Dendritic cell treated with granulocyte-macrophage colony-stimulating factor and Interleukin-4, amounts not matched to agents 40 ng/mL and 50 ng/mL, for 4 days (primary cell): ENCODE results near the gene BAHCC1.
A peak's percentile ranks its signal among the peaks of the same experiment; 100 is the strongest.

Source experiments
- H3K27ac Mint-ChIP-seq: one replicate; pipeline ENCODE4 v1.8.0; 2022; ENCODE audit warnings: mild to moderate bottlenecking, mixed read lengths
- H3K27me3 Mint-ChIP-seq: one replicate; pipeline ENCODE4 v1.8.0; 2022; ENCODE audit warnings: mild to moderate bottlenecking, mixed read lengths
- H3K36me3 Mint-ChIP-seq: one replicate; pipeline ENCODE4 v1.8.0; 2022; ENCODE audit warnings: low read depth, mixed read lengths
- H3K4me1 Mint-ChIP-seq: one replicate; pipeline ENCODE4 v1.8.0; 2022; ENCODE audit warnings: low read depth, mixed read lengths
- H3K4me3 Mint-ChIP-seq: one replicate; pipeline ENCODE4 v1.8.0; 2022; ENCODE audit warnings: mild to moderate bottlenecking, moderate library complexity, mixed read lengths
- H3K9me3 Mint-ChIP-seq: one replicate; pipeline ENCODE4 v1.8.0; 2022; ENCODE audit warnings: mixed read lengths
- intact Hi-C: fragments of 100-400 bp; cut with micrococcal nuclease; formaldehyde crosslinking; loops from one replicate; pipeline ENCODE4 v1.15.0; 2022

BAHCC1 gene

GRCh38 chr17:81444610-81445339 is 49.5 kb downstream of the BAHCC1 start:
- Mint-ChIP-seq H3K4me3 (no peak overlapping the region), H3K27me3 (no peaks in the 10 kb centered on the region), H3K9me3 (no peaks in the 10 kb centered on the region), H3K27ac (no peak overlapping the region), H3K36me3 (peaks cover 57% of the 10 kb centered on the region), H3K4me1 (no peaks in the 10 kb centered on the region)
- intact Hi-C loops: no loop called here

GRCh38 chr17:81445642-81446503 is 50.6 kb downstream of the BAHCC1 start:
- Mint-ChIP-seq H3K27ac (no peak overlapping the region), H3K4me3 (no peak overlapping the region), H3K9me3 (no peaks in the 10 kb centered on the region), H3K36me3 (peaks cover 57% of the 10 kb centered on the region), H3K27me3 (no peaks in the 10 kb centered on the region), H3K4me1 (no peaks in the 10 kb centered on the region)
- intact Hi-C loops: no loop called here

- intact Hi-C loops: no loop called here
- no peak overlapping the region for H3K27ac Mint-ChIP-seq
- no peaks in the 10 kb centered on the region for H3K9me3 Mint-ChIP-seq
- H3K4me1 Mint-ChIP-seq: no peaks in the 10 kb centered on the region
- H3K4me3 Mint-ChIP-seq: no peak overlapping the region
- peaks cover 54% of the 10 kb centered on the region for H3K36me3 Mint-ChIP-seq
- H3K27me3 Mint-ChIP-seq: no peaks in the 10 kb centered on the region
These were observed 52.2 kb downstream of the BAHCC1 start for GRCh38 chr17:81447331-81447933.

GRCh38 chr17:81448442-81448841 is 53.2 kb downstream of the BAHCC1 start:
- Mint-ChIP-seq H3K9me3 (no peaks in the 10 kb centered on the region), H3K36me3 (peaks cover 45% of the 10 kb centered on the region), H3K4me3 (no peak overlapping the region), H3K4me1 (peaks cover 5% of the 10 kb centered on the region), H3K27ac (no peak overlapping the region), H3K27me3 (no peaks in the 10 kb centered on the region)
- intact Hi-C loops: no loop called here

GRCh38 chr17:81448950-81449349 is 53.7 kb downstream of the BAHCC1 start:
- Mint-ChIP-seq H3K36me3 (peaks cover 40% of the 10 kb centered on the region), H3K4me1 (peaks cover 10% of the 10 kb centered on the region), H3K27me3 (no peaks in the 10 kb centered on the region), H3K4me3 (no peak overlapping the region), H3K9me3 (no peaks in the 10 kb centered on the region), H3K27ac (no peak overlapping the region)
- intact Hi-C loops: no loop called here

GRCh38 chr17:81449351-81449750 is 54.1 kb downstream of the BAHCC1 start:
- H3K27me3 Mint-ChIP-seq: peaks cover 3% of the 10 kb centered on the region
- no peak overlapping the region for H3K27ac Mint-ChIP-seq
- intact Hi-C loops: no loop called here
- H3K9me3 Mint-ChIP-seq: no peaks in the 10 kb centered on the region
- no peak overlapping the region for H3K4me3 Mint-ChIP-seq
- H3K36me3 Mint-ChIP-seq: peaks cover 40% of the 10 kb centered on the region
- H3K4me1 Mint-ChIP-seq: peaks cover 13% of the 10 kb centered on the region

GRCh38 chr17:81451823-81452222 is 56.6 kb downstream of the BAHCC1 start:
- Mint-ChIP-seq H3K27ac (no peak overlapping the region), H3K4me3 (no peak overlapping the region), H3K36me3 (peaks cover 40% of the 10 kb centered on the region), H3K4me1 (peaks cover 27% of the 10 kb centered on the region), H3K27me3 (peaks cover 15% of the 10 kb centered on the region), H3K9me3 (no peaks in the 10 kb centered on the region)
- intact Hi-C loops: no loop called here

- H3K9me3 Mint-ChIP-seq: no peaks in the 10 kb centered on the region
- H3K27ac Mint-ChIP-seq: no peak overlapping the region
- no peak overlapping the region for H3K4me3 Mint-ChIP-seq
- peaks cover 33% of the 10 kb centered on the region for H3K36me3 Mint-ChIP-seq
- intact Hi-C loops: no loop called here
- peaks cover 27% of the 10 kb centered on the region for H3K4me1 Mint-ChIP-seq
- H3K27me3 Mint-ChIP-seq: peaks cover 15% of the 10 kb centered on the region
These were observed 57.3 kb downstream of the BAHCC1 start for GRCh38 chr17:81452551-81452950.

GRCh38 chr17:81453076-81453475 is 57.8 kb downstream of the BAHCC1 start:
- Mint-ChIP-seq H3K4me1 (peaks cover 27% of the 10 kb centered on the region), H3K4me3 (no peak overlapping the region), H3K9me3 (no peaks in the 10 kb centered on the region), H3K27me3 (peaks cover 15% of the 10 kb centered on the region), H3K27ac (no peak overlapping the region), H3K36me3 (peaks cover 32% of the 10 kb centered on the region)
- intact Hi-C loops: no loop called here

- Mint-ChIP-seq H3K4me1 (peaks cover 27% of the 10 kb centered on the region), H3K9me3 (no peaks in the 10 kb centered on the region), H3K36me3 (peaks cover 33% of the 10 kb centered on the region), H3K4me3 (no peak overlapping the region), H3K27ac (no peak overlapping the region), H3K27me3 (peaks cover 15% of the 10 kb centered on the region)
- intact Hi-C loops: no loop called here
These were observed 58.5 kb downstream of the BAHCC1 start for GRCh38 chr17:81453712-81454111.

GRCh38 chr17:81454473-81454872 is 59.2 kb downstream of the BAHCC1 start:
- Mint-ChIP-seq H3K4me3 (no peak overlapping the region), H3K27ac (no peak overlapping the region)
- intact Hi-C loops: no loop called here

GRCh38 chr17:81455387-81455786 is 60.1 kb downstream of the BAHCC1 start:
- no peak overlapping the region for H3K4me3 Mint-ChIP-seq
- peaks cover 15% of the 10 kb centered on the region for H3K27me3 Mint-ChIP-seq
- H3K4me1 Mint-ChIP-seq: peaks cover 32% of the 10 kb centered on the region
- H3K9me3 Mint-ChIP-seq: no peaks in the 10 kb centered on the region
- peak overlapping the region; percentile 22 for H3K27ac Mint-ChIP-seq
- peaks cover 47% of the 10 kb centered on the region for H3K36me3 Mint-ChIP-seq
- intact Hi-C loops: no loop called here

More at GRCh38 chr17:81454473-81454872, 59.2 kb downstream of the BAHCC1 start:
- Mint-ChIP-seq H3K27me3 (peaks cover 15% of the 10 kb centered on the region), H3K36me3 (peaks cover 38% of the 10 kb centered on the region), H3K4me1 (peaks cover 27% of the 10 kb centered on the region), H3K9me3 (no peaks in the 10 kb centered on the region)

- peaks cover 15% of the 10 kb centered on the region for H3K27me3 Mint-ChIP-seq
These were observed 60.8 kb downstream of the BAHCC1 start for GRCh38 chr17:81456091-81456490.

GRCh38 chr17:81456798-81457197 is 61.5 kb downstream of the BAHCC1 start:
- intact Hi-C loops: no loop called here
- Mint-ChIP-seq H3K36me3 (peaks cover 47% of the 10 kb centered on the region), H3K9me3 (no peaks in the 10 kb centered on the region), H3K27me3 (peaks cover 15% of the 10 kb centered on the region), H3K4me3 (no peak overlapping the region), H3K4me1 (peaks cover 38% of the 10 kb centered on the region), H3K27ac (no peak overlapping the region)

More at GRCh38 chr17:81456091-81456490, 60.8 kb downstream of the BAHCC1 start:
- no peak overlapping the region for H3K4me3 Mint-ChIP-seq
- peaks cover 38% of the 10 kb centered on the region for H3K4me1 Mint-ChIP-seq
- peak overlapping the region; percentile 22 for H3K27ac Mint-ChIP-seq
- intact Hi-C loops: no loop called here
- H3K9me3 Mint-ChIP-seq: no peaks in the 10 kb centered on the region
- peaks cover 48% of the 10 kb centered on the region for H3K36me3 Mint-ChIP-seq
